Glutamatergic neuron (in vitro differentiated cells): ENCODE data around the gene AGPS. TPM values are rescaled to one million over a fixed set of nuclear protein-coding genes. Genes with fewer than 3 reads are reported as not detected.

Experiments used
- DNase-seq: peaks from one replicate; pipeline ENCODE4 v3.0.0; 2022
- H3K27ac Mint-ChIP-seq: one replicate; pipeline ENCODE4 v1.8.0; 2020; ENCODE audit warnings: mild to moderate bottlenecking, mixed read lengths, inconsistent platforms; ENCODE audit not compliant: unreplicated experiment
- H3K27me3 Mint-ChIP-seq: one replicate; pipeline ENCODE4 v1.8.0; 2020; ENCODE audit warnings: mild to moderate bottlenecking, moderate library complexity, mixed read lengths, inconsistent platforms; ENCODE audit not compliant: unreplicated experiment
- H3K36me3 Mint-ChIP-seq: one replicate; pipeline ENCODE4 v1.8.0; 2020; ENCODE audit warnings: mild to moderate bottlenecking, mixed read lengths, inconsistent platforms; ENCODE audit not compliant: unreplicated experiment
- H3K4me1 Mint-ChIP-seq: one replicate; pipeline ENCODE4 v1.8.0; 2020; ENCODE audit warnings: mild to moderate bottlenecking, low read depth, mixed read lengths, inconsistent platforms; ENCODE audit not compliant: unreplicated experiment
- H3K4me3 Mint-ChIP-seq: one replicate; pipeline ENCODE4 v1.8.0; 2020; ENCODE audit warnings: mild to moderate bottlenecking, mixed read lengths, inconsistent platforms; ENCODE audit not compliant: unreplicated experiment
- H3K9me3 Mint-ChIP-seq: one replicate; pipeline ENCODE4 v1.8.0; 2020; ENCODE audit warnings: mild to moderate bottlenecking, moderate library complexity, mixed read lengths, inconsistent platforms; ENCODE audit not compliant: unreplicated experiment
- CTCF ChIP-seq: fragments of 200-600 bp; sonication (generic); IDR thresholded peaks from one replicate; pipeline ENCODE4 v1.5.0; 2021; ENCODE audit not compliant: partially characterized antibody, unreplicated experiment
- total RNA-seq: library from RNA; stranded (reverse); fragmentation: NEBNext Ultra II Directional; extraction: Animal tissue kit (Norgen Biotek cat#: 25700); gene quantifications from one replicate; pipeline ENCODE4 v1.2.1, GENCODE V29; 2021; ENCODE audit not compliant: unreplicated experiment

The AGPS gene
- total RNA-seq, 1 donor from 2014 or later: 50.8 TPM

GRCh38 chr2:177476897-177477296 is 84.3 kb downstream of the AGPS start:
- DNase-seq: no peak
- H3K27me3 Mint-ChIP-seq: peaks cover 2% of the 10 kb centered on the region
- peaks cover 18% of the 10 kb centered on the region for H3K36me3 Mint-ChIP-seq
- H3K4me1 Mint-ChIP-seq: no peaks in the 10 kb centered on the region
- no peak overlapping the region for H3K27ac Mint-ChIP-seq
- no peak for TF ChIP-seq CTCF
- peaks cover 3% of the 10 kb centered on the region for H3K9me3 Mint-ChIP-seq
- H3K4me3 Mint-ChIP-seq: no peak overlapping the region

DNA sequence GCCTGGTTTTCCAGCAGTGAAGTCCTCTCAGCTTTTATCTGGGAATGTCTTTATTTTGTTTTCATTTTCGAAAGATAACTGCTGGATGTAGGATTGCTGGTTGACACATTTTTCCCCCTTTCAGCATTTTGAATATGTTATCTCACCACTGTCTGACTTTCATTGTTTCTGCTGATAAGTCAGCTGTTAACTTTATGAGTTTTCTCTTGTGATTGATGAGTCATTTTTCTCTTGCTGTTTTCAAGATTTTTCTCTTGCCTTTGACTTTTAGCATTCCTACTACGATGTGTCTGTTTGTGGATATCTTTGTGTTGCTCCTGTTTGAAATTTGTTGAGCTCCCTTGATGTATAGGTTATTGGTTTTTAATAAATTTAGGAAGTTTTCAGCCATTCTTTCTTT is 85.5 kb downstream of the AGPS start:
- H3K27ac Mint-ChIP-seq: no peak overlapping the region
- H3K36me3 Mint-ChIP-seq: peaks cover 8% of the 10 kb centered on the region
- DNase-seq: no peak
- no peaks in the 10 kb centered on the region for H3K4me1 Mint-ChIP-seq
- no peak overlapping the region for H3K4me3 Mint-ChIP-seq
- no peaks in the 10 kb centered on the region for H3K27me3 Mint-ChIP-seq
- H3K9me3 Mint-ChIP-seq: peaks cover 1% of the 10 kb centered on the region
- no peak for TF ChIP-seq CTCF

DNA sequence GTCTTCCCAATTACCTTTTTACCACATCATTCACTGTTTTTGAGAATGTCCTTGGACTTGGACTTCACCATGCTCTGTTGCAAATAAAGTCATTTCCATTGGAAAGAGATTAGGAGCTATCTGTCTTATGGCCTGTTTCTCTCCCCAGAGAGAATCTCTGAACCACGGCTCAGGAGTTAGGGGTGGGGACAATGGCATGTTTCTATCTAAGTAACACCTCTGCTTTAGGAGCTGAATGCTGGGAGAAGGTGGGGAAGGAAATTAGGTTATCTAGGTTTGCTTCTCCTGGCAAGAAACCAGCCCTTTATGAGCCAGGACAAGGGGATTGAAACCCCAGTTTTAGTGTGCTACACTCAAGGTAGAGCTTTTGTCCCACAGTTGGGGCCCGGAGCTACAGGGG is 86.3 kb downstream of the AGPS start:
- DNase-seq: no peak
- Mint-ChIP-seq H3K36me3 (peaks cover 6% of the 10 kb centered on the region), H3K4me1 (no peaks in the 10 kb centered on the region), H3K4me3 (no peak overlapping the region), H3K27ac (no peak overlapping the region), H3K9me3 (peaks cover 1% of the 10 kb centered on the region), H3K27me3 (no peaks in the 10 kb centered on the region)
- TF ChIP-seq CTCF: no peak

DNA sequence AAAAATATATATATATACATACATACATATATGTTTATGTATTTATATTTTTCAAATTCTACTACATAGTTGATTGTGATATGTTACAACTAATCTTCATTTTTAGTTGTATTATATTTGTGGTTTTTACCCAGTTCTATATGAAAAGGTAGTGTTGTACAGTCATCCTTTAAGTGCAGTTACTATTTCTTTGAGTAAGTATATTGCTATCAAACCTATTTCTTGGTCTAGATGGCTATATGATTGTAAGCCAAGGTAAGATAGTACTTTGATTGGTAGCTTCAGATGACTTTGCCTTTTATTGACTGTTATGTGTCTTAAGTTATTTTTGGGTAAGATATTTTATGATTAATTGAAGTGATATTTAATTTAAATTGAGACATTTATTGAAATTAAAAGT is 89.6 kb downstream of the AGPS start:
- peaks cover 1% of the 10 kb centered on the region for H3K9me3 Mint-ChIP-seq
- H3K27me3 Mint-ChIP-seq: no peaks in the 10 kb centered on the region
- TF ChIP-seq CTCF: no peak
- H3K36me3 Mint-ChIP-seq: peaks cover 6% of the 10 kb centered on the region
- H3K4me3 Mint-ChIP-seq: no peak overlapping the region
- H3K27ac Mint-ChIP-seq: no peak overlapping the region
- no peaks in the 10 kb centered on the region for H3K4me1 Mint-ChIP-seq
- DNase-seq: no peak

DNA sequence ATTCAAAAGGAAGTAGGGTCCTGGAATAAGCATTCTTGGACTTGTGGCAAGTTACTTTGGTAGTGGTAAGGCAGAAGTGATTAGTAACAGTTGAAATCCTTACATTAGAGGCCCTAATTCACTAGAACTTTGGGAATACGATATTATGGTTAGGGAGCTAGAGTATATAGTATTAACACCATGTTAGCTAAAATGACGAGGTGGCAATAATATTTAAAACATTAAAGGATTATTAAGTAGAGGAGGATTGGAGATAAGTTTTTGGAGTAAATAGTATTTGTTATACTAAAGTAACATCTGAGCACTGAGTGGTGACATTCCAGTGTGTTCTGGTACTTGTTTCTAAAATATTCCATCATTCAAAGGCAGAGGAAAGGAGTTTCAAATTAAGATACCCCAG is 91.0 kb downstream of the AGPS start:
- DNase-seq: no peak
- Mint-ChIP-seq H3K27ac (no peak overlapping the region), H3K4me3 (no peak overlapping the region), H3K36me3 (peaks cover under 1% of the 10 kb centered on the region), H3K9me3 (peaks cover 1% of the 10 kb centered on the region), H3K4me1 (no peaks in the 10 kb centered on the region), H3K27me3 (no peaks in the 10 kb centered on the region)
- no peak for TF ChIP-seq CTCF
